ENCODE results near the gene MAPKAP1. TPM values are rescaled to one million over a fixed set of nuclear protein-coding genes. Genes with fewer than 3 reads are reported as not detected.
A peak's percentile ranks its signal among the peaks of the same experiment; 100 is the strongest.
"Not testable (repeated sequence)": the region's sequence is repeated elsewhere in the genome, so short reads cannot be mapped to it uniquely, and the experiment has no call there.

MAPKAP1 gene
- total and polyA plus RNA-seq, 2 experiments from 2014 or later, result 68.4 to 98.5 TPM

GRCh38 chr9:125693492-125693891, 13.5 kb downstream of the MAPKAP1 start:
- H3K79me2 ChIP-seq (replicated peaks; ENCODE audit: insufficient read depth), result peaks cover 86% of the 10 kb centered on the region
- not testable (repeated sequence) for H3K27ac Mint-ChIP-seq; H3K4me3 Mint-ChIP-seq; H3K9me2 ChIP-seq (ENCODE audit: insufficient read depth); H3K9me3 Mint-ChIP-seq; H4K20me1 ChIP-seq (replicated peaks; ENCODE audit: insufficient read depth); H3K27me3 ChIP-seq (ENCODE audit: insufficient read depth); H3K36me3 Mint-ChIP-seq (ENCODE audit: low read depth); H3K27me3 Mint-ChIP-seq (ENCODE audit: insufficient read depth, low read depth, poor library complexity); H3K4me3 ChIP-seq; ATAC-seq; DNase-seq (ENCODE audit: low spot score); H2AFZ ChIP-seq; H3F3A ChIP-seq (replicated peaks; ENCODE audit: low read depth); H3K36me3 ChIP-seq (ENCODE audit: insufficient read depth); H3K4me2 ChIP-seq
- H3K4me1 Mint-ChIP-seq, result peaks cover 51% of the 10 kb centered on the region
- peak overlapping the region; percentile 91 for H3K27ac ChIP-seq (ENCODE audit: low read depth)
- peaks cover 22% of the 10 kb centered on the region for H3K4me1 ChIP-seq (ENCODE audit: insufficient read depth)

- Mint-ChIP-seq H3K36me3 (ENCODE audit: low read depth) (peaks cover 8% of the 10 kb centered on the region; the same call in 2 of the 3 replicates), H3K27ac (peak overlapping the region; percentile 57), H3K9me3 (no peaks in the 10 kb centered on the region; the same call in 2 of the 3 replicates), H3K4me3 (no peak overlapping the region), H3K4me1 (peaks cover 48% of the 10 kb centered on the region), H3K27me3 (ENCODE audit: insufficient read depth, low read depth, poor library complexity) (peaks cover 2% of the 10 kb centered on the region)
- Histone ChIP-seq H3K36me3 (ENCODE audit: insufficient read depth) (no peaks in the 10 kb centered on the region), H3F3A (replicated peaks; ENCODE audit: low read depth) (no peaks in the 10 kb centered on the region; the same call in 1 of the 2 replicates), H3K79me2 (replicated peaks; ENCODE audit: insufficient read depth) (peaks cover 88% of the 10 kb centered on the region), H3K9me2 (ENCODE audit: insufficient read depth) (no peaks in the 10 kb centered on the region), H2AFZ (no peak overlapping the region), H3K27me3 (ENCODE audit: insufficient read depth) (no peaks in the 10 kb centered on the region), H3K27ac (ENCODE audit: low read depth) (peak overlapping the region; percentile 88), H3K4me3 (no peak overlapping the region), H3K4me1 (ENCODE audit: insufficient read depth) (peaks cover 22% of the 10 kb centered on the region), H4K20me1 (replicated peaks; ENCODE audit: insufficient read depth) (no peaks in the 10 kb centered on the region), H3K4me2 (peak overlapping the region; percentile 55)
- no peak for DNase-seq (ENCODE audit: low spot score)
- ATAC-seq, result no peak; the same call in 2 of the 3 replicates
- TF ChIP-seq CTCF (conservative IDR thresholded peaks at IDR 0.05; ENCODE audit: low read depth in 2 of 2) (no peak), POLR2AphosphoS5 (IDR thresholded peaks at IDR 0.05; ENCODE audit: low read depth) (no peak), EZH2phosphoT487 (IDR thresholded peaks at IDR 0.05; ENCODE audit: unreplicated experiment) (no peak), EZH2 (IDR thresholded peaks at IDR 0.05; ENCODE audit: low read depth, unreplicated experiment) (no peak), ZNF462 (CRISPR knock-in tag; IDR thresholded peaks at IDR 0.05) (no peak), NANOG (IDR thresholded peaks at IDR 0.05; ENCODE audit: borderline replicate concordance) (no peak), STAT1 (IDR thresholded peaks at IDR 0.05; ENCODE audit: unreplicated experiment) (no peak), JUNB (IDR thresholded peaks at IDR 0.05; ENCODE audit: unreplicated experiment) (no peak), CREB1 (CRISPR knock-in tag; IDR thresholded peaks at IDR 0.05; ENCODE audit: low read depth) (no peak), ZNF331 (CRISPR knock-in tag; IDR thresholded peaks at IDR 0.05; ENCODE audit: low read depth) (no peak), ZNF114 (CRISPR knock-in tag; IDR thresholded peaks at IDR 0.05) (no peak)
- TF ChIP-seq, protein P1, sequence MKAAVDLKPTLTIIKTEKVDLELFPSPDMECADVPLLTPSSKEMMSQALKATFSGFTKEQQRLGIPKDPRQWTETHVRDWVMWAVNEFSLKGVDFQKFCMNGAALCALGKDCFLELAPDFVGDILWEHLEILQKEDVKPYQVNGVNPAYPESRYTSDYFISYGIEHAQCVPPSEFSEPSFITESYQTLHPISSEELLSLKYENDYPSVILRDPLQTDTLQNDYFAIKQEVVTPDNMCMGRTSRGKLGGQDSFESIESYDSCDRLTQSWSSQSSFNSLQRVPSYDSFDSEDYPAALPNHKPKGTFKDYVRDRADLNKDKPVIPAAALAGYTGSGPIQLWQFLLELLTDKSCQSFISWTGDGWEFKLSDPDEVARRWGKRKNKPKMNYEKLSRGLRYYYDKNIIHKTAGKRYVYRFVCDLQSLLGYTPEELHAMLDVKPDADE (IDR thresholded peaks at IDR 0.05), result no peak
Observed at GRCh38 chr9:125691869-125692268, 15.1 kb downstream of the MAPKAP1 start.

Data from GM23338 (cell line).